DND-41 (cell line): ENCODE measurements around the gene HSPB9.

ENCODE experiments used
- ATAC-seq: fragments of 200-7000 bp; cut with Tn5 transposase; 3 replicates; pipeline ENCODE4 v1.9.1; 2021; ENCODE audit warnings: low read depth; ENCODE audit not compliant: insufficient read depth
- DNase-seq: peaks from one replicate; pipeline ENCODE4 v3.0.0-alpha.2; 2020
- H2AFZ ChIP-seq: 2 replicates; pipeline ENCODE4 v1.6.0; 2012; ENCODE audit warnings: low read depth, low read length
- H3K27ac ChIP-seq: 2 replicates; pipeline ENCODE4 v1.5.1; 2012; ENCODE audit warnings: low read length, inconsistent platforms
- H3K27me3 ChIP-seq: fragments of 200-600 bp; sonication (generic); 2 replicates; pipeline ENCODE4 v1.6.0; 2012; ENCODE audit warnings: low read length, mild to moderate bottlenecking, inconsistent platforms; ENCODE audit not compliant: insufficient read depth, poor library complexity
- H3K36me3 ChIP-seq: 2 replicates; pipeline ENCODE4 v1.5.1; 2012; ENCODE audit warnings: low read length, inconsistent platforms; ENCODE audit not compliant: insufficient read depth
- H3K4me1 ChIP-seq: 2 replicates; pipeline ENCODE4 v1.5.1; 2012; ENCODE audit warnings: mild to moderate bottlenecking, low read length; ENCODE audit not compliant: insufficient read depth
- H3K4me2 ChIP-seq: 2 replicates; pipeline ENCODE4 v1.6.0; 2012; ENCODE audit warnings: mild to moderate bottlenecking, moderate library complexity, low read length, inconsistent platforms; ENCODE audit not compliant: insufficient read depth
- H3K4me3 ChIP-seq, 2 experiments: fragments of 200-600 bp in 1 of 2; shearing (Covaris generic) in 1 of 2; 2 replicates each; pipeline ENCODE4 v1.5.1; 2012 to 2016; ENCODE audit warnings: inconsistent platforms in 2 of 2, low read length in 2 of 2, mild to moderate bottlenecking in 2 of 2, low read depth in 1 of 2, moderate library complexity in 1 of 2
- H3K79me2 ChIP-seq: 2 replicates; pipeline ENCODE4 v1.6.0; 2012; ENCODE audit warnings: low read length, inconsistent platforms; ENCODE audit not compliant: insufficient read depth
- H3K9ac ChIP-seq: 2 replicates; pipeline ENCODE4 v1.6.0; 2012; ENCODE audit warnings: low read depth, mild to moderate bottlenecking, inconsistent platforms, low read length, moderate library complexity
- H3K9me3 ChIP-seq: 2 replicates; pipeline ENCODE4 v1.5.1; 2012; ENCODE audit warnings: low read length, moderate library complexity, mild to moderate bottlenecking, inconsistent platforms; ENCODE audit not compliant: insufficient read depth, severe bottlenecking
- H4K20me1 ChIP-seq: 2 replicates; pipeline ENCODE4 v1.6.0; 2012; ENCODE audit warnings: low read length; ENCODE audit not compliant: insufficient read depth
- CTCF ChIP-seq: IDR thresholded peaks from 2 replicates; pipeline ENCODE4 v1.5.1; 2012; ENCODE audit warnings: borderline replicate concordance, low read length, moderate library complexity, mild to moderate bottlenecking; ENCODE audit not compliant: poor library complexity, severe bottlenecking; ENCODE audit errors: extremely low read depth
- EZH2 ChIP-seq: IDR thresholded peaks from 3 replicates; pipeline ENCODE4 v1.6.1; 2012; ENCODE audit warnings: borderline replicate concordance, low read depth, mild to moderate bottlenecking, moderate library complexity, low read length, inconsistent platforms; ENCODE audit not compliant: severe bottlenecking

HSPB9 gene

GRCh38 chr17:42167807-42168206, 45.2 kb downstream of the HSPB9 start:
- no peaks in the 10 kb centered on the region for H3K27me3 ChIP-seq
- TF ChIP-seq CTCF (no peak), EZH2 (no peak)
- H3K79me2 ChIP-seq: no peaks in the 10 kb centered on the region
- H3K9me3 ChIP-seq: no peaks in the 10 kb centered on the region
- DNase-seq (no peak), ATAC-seq (no peak)
- H3K9ac ChIP-seq: no peak overlapping the region
- no peak overlapping the region for H3K4me3 ChIP-seq
- H3K4me1 ChIP-seq: no peaks in the 10 kb centered on the region
- no peak overlapping the region for H3K4me2 ChIP-seq
- no peaks in the 10 kb centered on the region for H3K36me3 ChIP-seq
- no peak overlapping the region for H3K27ac ChIP-seq
- H2AFZ ChIP-seq: no peak overlapping the region
- H4K20me1 ChIP-seq: no peaks in the 10 kb centered on the region

- ATAC-seq (no peak), DNase-seq (no peak)
- no peaks in the 10 kb centered on the region for H3K4me1 ChIP-seq
- no peak overlapping the region for H3K27ac ChIP-seq
- H3K9ac ChIP-seq: no peak overlapping the region
- no peaks in the 10 kb centered on the region for H3K36me3 ChIP-seq
- TF ChIP-seq CTCF (no peak), EZH2 (no peak)
- H3K79me2 ChIP-seq: no peaks in the 10 kb centered on the region
- no peak overlapping the region for H2AFZ ChIP-seq
- H4K20me1 ChIP-seq: no peaks in the 10 kb centered on the region
- H3K27me3 ChIP-seq: no peaks in the 10 kb centered on the region
- H3K9me3 ChIP-seq: no peaks in the 10 kb centered on the region
- H3K4me3 ChIP-seq: no peak overlapping the region
- H3K4me2 ChIP-seq: no peak overlapping the region
These were observed 46.7 kb downstream of the HSPB9 start for GRCh38 chr17:42169351-42169750.

GRCh38 chr17:42171831-42172230, 49.2 kb downstream of the HSPB9 start:
- no peak for DNase-seq
- TF ChIP-seq CTCF (no peak), EZH2 (no peak)
- no peak overlapping the region for H3K9ac ChIP-seq

More at GRCh38 chr17:42171831-42172230, 49.2 kb downstream of the HSPB9 start:
- H3K36me3 ChIP-seq: no peaks in the 10 kb centered on the region
- H4K20me1 ChIP-seq: no peaks in the 10 kb centered on the region
- no peak for ATAC-seq
- H3K79me2 ChIP-seq: no peaks in the 10 kb centered on the region
- H3K4me2 ChIP-seq: no peak overlapping the region
- no peaks in the 10 kb centered on the region for H3K4me1 ChIP-seq
- no peak overlapping the region for H3K27ac ChIP-seq
- H3K4me3 ChIP-seq: no peak overlapping the region
- no peaks in the 10 kb centered on the region for H3K27me3 ChIP-seq
- no peak overlapping the region for H2AFZ ChIP-seq
- no peaks in the 10 kb centered on the region for H3K9me3 ChIP-seq
